NCI-H510A treated with DMSO at 0.1 percent for 48 hours (cell line): ENCODE measurements around the gene TAS2R41.
"Not testable (repeated sequence)": the region's sequence is repeated elsewhere in the genome, so short reads cannot be mapped to it uniquely, and the experiment has no call there.

Experiments used
- DNase-seq: peaks from one replicate; lab custom pipeline; 2025; lab: John Stamatoyannopoulos, UW

TAS2R41 gene

GRCh38 chr7:143456992-143457793, 20.5 kb upstream of the TAS2R41 start:
- no peak for DNase-seq

- DNase-seq: no peak
Observed at GRCh38 chr7:143458263-143458662, 19.4 kb upstream of the TAS2R41 start.

- no peak for DNase-seq
Observed at GRCh38 chr7:143458681-143459080, 19.0 kb upstream of the TAS2R41 start.

- DNase-seq: no peak
Observed at GRCh38 chr7:143459359-143459758, 18.3 kb upstream of the TAS2R41 start.

GRCh38 chr7:143460271-143460979, 17.2 kb upstream of the TAS2R41 start:
- DNase-seq: no peak

- no peak for DNase-seq
Observed at GRCh38 chr7:143462045-143462444, 15.6 kb upstream of the TAS2R41 start.

- no peak for DNase-seq
Observed at GRCh38 chr7:143463556-143463955, 14.1 kb upstream of the TAS2R41 start.

- DNase-seq: no peak
Observed at GRCh38 chr7:143463957-143464356, 13.7 kb upstream of the TAS2R41 start.

GRCh38 chr7:143467724-143468123, 9.9 kb upstream of the TAS2R41 start:
- no peak for DNase-seq

- not testable (repeated sequence) for DNase-seq
Observed at GRCh38 chr7:143472071-143472689, 5.5 kb upstream of the TAS2R41 start.

GRCh38 chr7:143479055-143479766, 1.5 kb downstream of the TAS2R41 start:
- no peak for DNase-seq

- DNase-seq: no peak
Observed at GRCh38 chr7:143480501-143480900, 2.8 kb downstream of the TAS2R41 start.

- no peak for DNase-seq
Observed at GRCh38 chr7:143484119-143484518, 6.4 kb downstream of the TAS2R41 start.

- no peak for DNase-seq
Observed at GRCh38 chr7:143485094-143485493, 7.4 kb downstream of the TAS2R41 start.

- DNase-seq: no peak
Observed at GRCh38 chr7:143485500-143485899, 7.8 kb downstream of the TAS2R41 start.

- not testable (repeated sequence) for DNase-seq
Observed at GRCh38 chr7:143486266-143486665, 8.6 kb downstream of the TAS2R41 start.

GRCh38 chr7:143487061-143487460, 9.4 kb downstream of the TAS2R41 start:
- no peak for DNase-seq

GRCh38 chr7:143487566-143487965, 9.9 kb downstream of the TAS2R41 start:
- no peak for DNase-seq

GRCh38 chr7:143490717-143491306, 13.1 kb downstream of the TAS2R41 start:
- no peak for DNase-seq

GRCh38 chr7:143492043-143492471, 14.4 kb downstream of the TAS2R41 start:
- DNase-seq: no peak

- DNase-seq: no peak
Observed at GRCh38 chr7:143492799-143493739, 15.4 kb downstream of the TAS2R41 start.
